HG02623 (cell line): ENCODE data around the gene AEN.

ENCODE experiments used
- ATAC-seq: cut with Tn5 transposase; IDR thresholded peaks from one replicate; pipeline ENCODE4 v1.9.1; 2021; ENCODE audit warnings: moderate library complexity; ENCODE audit not compliant: unreplicated experiment

Gene AEN

GRCh38 chr15:88613074-88613944 lies 7.8 kb upstream of the AEN start:
- no peak for ATAC-seq

DNA sequence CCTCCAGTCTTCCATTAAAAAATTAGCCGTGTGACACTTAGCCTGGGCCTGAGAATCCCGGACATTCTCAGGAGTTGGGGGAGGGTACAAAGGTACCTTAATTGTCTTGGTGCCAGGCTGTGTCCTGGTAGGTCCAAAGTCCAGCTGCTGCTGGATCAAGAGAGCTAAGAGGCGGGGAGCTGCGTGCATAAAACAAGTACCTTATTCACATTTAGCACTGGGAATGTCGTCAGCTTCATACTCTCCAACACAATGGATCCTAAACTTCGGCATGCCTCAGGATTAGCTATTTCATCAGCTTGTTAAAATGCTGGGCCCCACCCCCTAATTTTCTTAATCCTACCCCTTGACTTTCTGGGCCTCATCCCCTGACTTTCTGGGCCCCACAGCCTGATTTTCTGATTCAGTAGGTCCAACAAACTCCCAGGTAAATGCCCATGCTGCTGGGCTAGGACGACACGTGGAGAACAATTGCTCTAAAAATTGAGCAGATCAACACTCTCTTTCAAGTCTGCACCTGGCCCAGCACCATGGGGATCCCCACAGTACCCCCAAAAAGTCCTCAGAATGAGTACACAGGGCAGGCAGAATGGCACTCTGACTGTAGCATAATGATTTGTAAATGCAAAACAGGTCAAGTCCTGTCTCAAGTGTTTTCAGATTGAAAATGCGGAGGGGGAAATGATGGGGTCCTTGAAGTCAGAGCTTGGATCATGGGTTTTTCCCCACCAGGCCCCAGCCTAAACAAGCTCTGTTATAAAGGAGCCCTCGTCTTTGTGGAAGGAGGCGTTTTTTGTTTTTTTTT lies 5.6 kb upstream of the AEN start:
- ATAC-seq, result peak; percentile 66

- no peak for ATAC-seq
Measured at GRCh38 chr15:88616240-88616639, 4.9 kb upstream of the AEN start.

DNA sequence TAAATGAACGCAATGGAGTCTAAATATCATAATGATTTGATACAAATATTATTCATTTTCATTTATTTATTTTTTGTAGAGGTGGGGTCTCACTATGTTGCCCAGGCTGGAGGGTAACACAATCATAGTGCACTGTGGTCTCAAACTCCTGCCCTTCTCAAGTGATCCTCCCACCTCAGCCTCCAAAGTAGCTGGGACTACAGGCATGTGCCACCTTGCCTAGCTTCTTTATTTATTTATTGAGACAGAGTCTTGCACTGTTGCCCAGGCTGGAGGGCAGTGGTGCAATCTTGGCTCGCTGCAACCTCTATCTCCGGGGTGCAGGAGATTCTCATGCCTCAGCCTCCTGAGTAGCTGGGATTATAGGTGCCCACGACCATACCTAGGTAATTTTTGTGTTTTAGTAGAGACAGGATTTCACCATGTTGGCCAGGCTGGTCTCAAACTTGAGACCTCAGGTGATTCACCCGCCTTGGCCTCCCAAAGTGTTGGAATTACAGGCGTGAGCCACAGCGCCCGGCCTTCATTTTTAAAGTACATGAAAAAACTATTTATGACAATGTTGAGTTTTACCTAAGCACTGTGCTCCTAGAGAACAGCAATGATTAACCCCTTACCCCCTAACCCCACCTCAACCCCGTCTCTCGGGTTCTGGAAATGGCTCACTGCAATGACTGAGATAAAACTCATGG lies 4.0 kb upstream of the AEN start:
- no peak for ATAC-seq

GRCh38 chr15:88617790-88618189 lies 3.4 kb upstream of the AEN start:
- ATAC-seq, result no peak

GRCh38 chr15:88618686-88619085 lies 2.5 kb upstream of the AEN start:
- no peak for ATAC-seq

DNA sequence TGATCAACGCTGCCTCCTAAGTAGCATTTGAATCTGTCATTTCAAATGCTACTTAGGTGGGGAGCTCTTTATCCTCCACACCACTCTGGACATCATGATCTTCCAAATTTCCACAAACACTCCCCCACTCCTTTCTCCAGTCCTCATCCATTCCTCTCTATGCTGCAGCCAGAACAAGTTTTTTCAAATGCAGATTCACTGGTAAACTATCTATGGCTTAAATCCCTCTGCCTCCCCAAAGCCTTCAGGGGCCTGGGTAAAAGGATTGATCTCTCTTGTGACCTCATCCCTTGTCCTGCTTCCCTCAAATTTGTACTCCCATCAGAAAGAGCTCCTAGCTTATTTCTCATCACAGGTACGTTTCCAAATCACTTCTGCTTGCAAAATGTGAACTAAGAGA lies 1.3 kb upstream of the AEN start:
- ATAC-seq, result no peak

DNA sequence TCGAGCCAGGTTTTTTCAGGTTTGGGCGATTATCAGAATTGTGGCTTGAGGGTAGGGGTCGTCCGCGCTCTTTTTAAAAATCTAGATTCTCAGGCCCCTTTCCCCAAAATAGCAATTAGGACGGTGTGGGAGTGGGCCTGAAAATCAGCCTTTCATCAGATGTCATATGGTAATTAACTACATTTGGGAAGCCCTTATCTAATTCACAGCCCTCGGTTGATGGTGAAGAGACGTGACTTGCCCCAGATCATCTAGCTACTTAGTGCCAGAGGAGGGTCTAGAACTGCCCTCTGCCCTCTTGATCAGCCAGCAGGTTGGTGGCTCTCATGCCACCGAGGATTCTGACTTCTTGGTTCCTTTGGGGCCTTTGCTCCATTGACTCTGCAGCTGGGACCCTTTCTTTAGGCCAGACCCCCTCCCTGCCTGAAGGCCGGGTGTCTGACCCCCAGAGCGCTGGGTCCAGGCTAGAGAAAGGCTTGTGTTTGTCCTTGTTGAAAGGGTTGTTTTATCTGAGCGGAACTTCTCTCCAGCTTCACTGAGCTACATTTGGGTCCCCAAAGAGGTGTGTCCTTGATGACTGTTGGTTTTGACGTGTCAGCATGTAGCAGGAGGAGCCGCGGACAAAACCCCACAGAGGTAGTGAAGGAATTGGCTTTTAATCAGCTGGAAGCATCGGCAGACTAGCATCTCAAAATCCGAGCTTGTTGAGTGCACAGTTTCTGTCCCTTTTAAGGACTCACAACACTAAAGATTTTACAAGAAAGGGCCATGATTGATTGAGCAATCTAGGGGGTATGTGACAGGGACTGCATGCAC lies 857 bp downstream of the AEN start:
- no peak for ATAC-seq

GRCh38 chr15:88622605-88622975 lies 1.4 kb downstream of the AEN start:
- ATAC-seq, result no peak

- ATAC-seq, result no peak
Measured at GRCh38 chr15:88623061-88623460, 1.9 kb downstream of the AEN start.

GRCh38 chr15:88623632-88624031 lies 2.5 kb downstream of the AEN start:
- ATAC-seq, result no peak

DNA sequence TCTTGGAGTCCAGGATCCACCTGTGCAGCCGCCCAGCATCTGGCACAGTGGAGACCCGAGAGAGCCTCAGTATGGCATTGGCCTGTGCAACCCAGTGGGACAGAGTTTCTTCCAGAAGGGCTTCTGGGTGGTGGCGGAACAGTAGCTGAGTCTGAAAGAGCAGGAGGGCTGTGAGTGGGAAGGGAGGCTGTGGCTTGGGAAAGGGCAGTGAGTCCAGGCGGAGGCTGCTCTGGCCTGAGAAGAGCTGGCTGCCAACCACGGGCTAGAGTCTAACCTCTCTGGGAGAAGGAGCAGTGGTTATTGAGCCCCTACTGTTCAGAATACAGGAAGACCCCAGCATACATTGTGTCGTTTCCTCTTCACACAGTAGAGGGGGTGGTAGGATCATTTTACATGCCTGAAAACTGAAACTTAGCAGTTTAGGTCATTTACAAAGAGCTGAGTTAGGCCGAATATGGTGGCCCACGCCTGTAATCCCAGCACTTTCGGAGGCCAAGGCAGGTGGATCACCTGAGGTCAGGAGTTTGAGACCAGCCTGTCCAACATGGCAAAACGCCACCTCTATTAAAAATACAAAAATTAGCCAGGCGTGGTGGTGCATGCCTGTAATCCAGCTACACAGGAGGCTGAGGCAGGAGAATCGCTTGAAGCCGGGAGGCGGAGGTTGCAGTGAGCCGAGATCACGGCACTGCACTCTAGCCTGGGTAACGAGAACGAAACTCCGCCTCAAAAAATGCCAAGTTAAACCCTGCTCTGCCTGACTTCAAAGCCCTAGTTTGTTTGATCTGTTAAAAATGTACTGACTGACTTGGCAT lies 3.2 kb downstream of the AEN start:
- ATAC-seq, result no peak

DNA sequence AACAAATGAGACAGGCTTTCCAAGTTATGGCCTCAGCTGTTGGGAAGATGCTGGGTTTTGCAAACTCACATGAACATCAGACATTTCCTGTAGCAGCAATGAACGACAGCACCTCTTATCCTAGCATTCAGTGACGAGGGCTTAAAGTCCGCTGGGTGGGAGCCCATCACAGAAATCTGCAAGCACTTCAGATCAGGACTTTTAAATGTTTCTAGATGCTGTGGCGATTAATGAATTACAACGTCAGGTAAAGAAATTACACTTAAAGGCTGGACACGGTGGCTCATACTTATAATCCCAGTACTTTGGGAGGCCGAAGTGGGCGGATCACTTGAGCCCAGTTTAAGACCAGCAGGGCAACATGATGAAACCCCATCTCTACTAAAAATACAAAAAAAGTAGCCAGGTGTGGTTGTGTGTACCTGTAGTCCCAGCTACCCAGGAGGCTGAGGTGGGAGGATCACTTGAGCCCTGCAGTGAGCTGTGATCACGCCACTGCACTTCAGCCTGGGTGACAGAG lies 3.9 kb downstream of the AEN start:
- no peak for ATAC-seq

DNA sequence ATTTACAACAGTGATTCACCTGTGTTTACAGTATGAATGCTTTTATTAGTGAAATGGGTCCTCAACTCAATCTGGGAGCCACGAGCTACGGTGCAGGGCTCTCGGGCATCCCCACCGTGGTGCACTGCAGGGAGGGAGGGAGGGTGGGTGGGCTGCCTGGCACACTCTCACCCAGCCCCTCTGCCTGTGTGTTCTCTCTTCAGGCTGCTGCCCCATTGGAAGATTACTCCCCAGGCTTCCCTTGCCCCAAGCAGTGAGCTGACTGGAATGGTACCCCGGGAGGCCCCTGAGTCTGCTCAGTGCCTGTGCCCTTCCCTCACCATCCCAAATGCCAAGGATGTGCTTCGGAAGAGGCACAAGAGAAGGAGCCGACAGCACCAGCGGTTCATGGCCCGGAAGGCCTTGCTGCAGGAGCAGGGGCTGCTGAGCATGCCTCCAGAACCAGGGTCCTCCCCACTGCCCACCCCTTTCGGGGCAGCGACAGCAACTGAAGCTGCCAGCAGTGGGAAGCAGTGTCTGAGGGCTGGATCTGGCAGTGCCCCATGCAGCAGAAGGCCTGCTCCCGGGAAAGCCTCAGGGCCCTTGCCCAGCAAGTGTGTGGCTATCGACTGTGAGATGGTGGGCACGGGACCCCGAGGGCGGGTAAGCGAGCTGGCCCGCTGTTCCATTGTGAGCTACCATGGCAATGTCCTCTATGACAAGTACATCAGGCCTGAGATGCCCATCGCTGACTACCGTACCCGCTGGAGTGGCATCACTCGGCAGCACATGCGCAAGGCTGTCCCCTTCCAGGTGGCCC lies 5.0 kb downstream of the AEN start:
- ATAC-seq, result no peak

GRCh38 chr15:88627463-88627862 lies 6.3 kb downstream of the AEN start:
- ATAC-seq, result no peak

DNA sequence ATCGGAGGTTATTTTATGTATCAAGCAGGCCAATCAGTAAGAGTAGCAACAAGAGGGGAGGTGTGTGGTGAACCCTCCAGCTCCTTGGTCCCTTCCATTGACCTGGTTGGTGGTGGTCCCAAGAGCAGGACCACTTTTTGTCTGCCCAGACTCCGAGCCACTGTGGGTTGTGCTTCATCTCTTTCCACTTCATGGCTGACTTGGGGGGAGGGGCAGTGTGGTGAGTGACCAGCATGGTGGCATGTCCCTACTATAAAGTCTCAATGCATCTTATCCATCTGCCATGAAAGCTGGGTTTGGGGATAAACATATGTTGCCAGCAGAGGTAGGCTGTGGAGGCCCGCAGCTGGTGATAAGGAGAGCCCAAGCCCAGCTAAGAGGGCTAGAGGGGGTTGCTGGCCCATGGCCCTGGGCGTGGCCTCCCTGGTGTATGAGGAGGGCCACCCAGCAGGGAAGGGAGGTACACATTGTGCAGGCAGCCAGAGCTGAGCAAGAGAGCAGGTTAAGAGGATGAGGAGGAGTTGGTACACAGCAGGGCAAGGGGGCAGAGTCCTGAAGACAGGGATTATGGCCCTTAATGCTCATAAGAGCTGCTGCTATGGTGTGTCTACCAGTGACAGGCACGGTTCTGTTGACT lies 7.0 kb downstream of the AEN start:
- no peak for ATAC-seq

GRCh38 chr15:88629071-88629470 lies 7.9 kb downstream of the AEN start:
- ATAC-seq, result no peak

- no peak for ATAC-seq
Measured at GRCh38 chr15:88630141-88630721, 9.1 kb downstream of the AEN start.
